ENCODE data around the gene SPACA7. TPM values are rescaled to one million over a fixed set of nuclear protein-coding genes. Genes with fewer than 3 reads are reported as not detected.

SPACA7 gene
- total RNA-seq, 1 experiment from 2014 or later = not detected

GRCh38 chr13:112370311-112370710, 5.8 kb upstream of the SPACA7 start:
- Mint-ChIP-seq H3K4me1 (no peaks in the 10 kb centered on the region), H3K4me3 (no peak overlapping the region), H3K27me3 (ENCODE audit: low read depth) (peaks cover 24% of the 10 kb centered on the region), H3K36me3 (ENCODE audit: insufficient read depth in 1 of 3, low read depth in 3 of 3) (peaks cover 0 to 8% (median 5%) of the 10 kb centered on the region in 3 experiments; a peak in 3 of 7 replicates), H3K27ac (no peak overlapping the region), H3K9me3 (peaks cover 12 to 18% of the 10 kb centered on the region in 2 experiments)
- Histone ChIP-seq H4K20me1 (ENCODE audit: control insufficient read depth, insufficient read depth, insufficient read length) (no peaks in the 10 kb centered on the region), H3K27me3 (ENCODE audit: insufficient read depth, low read length) (no peaks in the 10 kb centered on the region), H3K27ac (ENCODE audit: insufficient read length, low read depth, low read length) (no peak overlapping the region), H3K56ac (ENCODE audit: insufficient read length, low read depth, low read length) (no peak overlapping the region), H2BK12ac (ENCODE audit: insufficient read length, low read depth, low read length) (no peak overlapping the region), H3K9ac (ENCODE audit: extremely low read depth, insufficient read length, low read length) (no peak overlapping the region), H2BK5ac (ENCODE audit: insufficient read length, low read length) (no peak overlapping the region), H3K18ac (ENCODE audit: insufficient read length, low read depth, low read length) (no peak overlapping the region), H4K91ac (ENCODE audit: insufficient read length, low read depth, low read length) (no peak overlapping the region), H3K14ac (ENCODE audit: insufficient read depth, low read length) (no peak overlapping the region), H3K79me1 (ENCODE audit: insufficient read depth, low read depth, low read length, poor library complexity, severe bottlenecking) (no peaks in the 10 kb centered on the region), H3K4me1 (ENCODE audit: insufficient read depth, low read length) (no peaks in the 10 kb centered on the region), H2AK5ac (ENCODE audit: insufficient read length, low read length) (no peak overlapping the region), H3K4ac (ENCODE audit: low read depth, low read length) (no peak overlapping the region), H3T11ph (ENCODE audit: low read length) (no peak overlapping the region), H2AFZ (ENCODE audit: low read length) (no peak overlapping the region), H2BK15ac (ENCODE audit: low read depth, low read length) (no peak overlapping the region), H3K9me3 (ENCODE audit: control insufficient read depth, low read depth, low read length) (no peaks in the 10 kb centered on the region), H3K79me2 (ENCODE audit: insufficient read depth, low read length) (no peaks in the 10 kb centered on the region), H2BK120ac (ENCODE audit: low read depth, low read length, poor library complexity, severe bottlenecking) (no peak overlapping the region), H3K23me2 (ENCODE audit: insufficient read length, low read depth, low read length, poor library complexity, severe bottlenecking) (no peaks in the 10 kb centered on the region), H2BK20ac (ENCODE audit: low read depth, low read length, poor library complexity, severe bottlenecking) (no peak overlapping the region), H4K8ac (replicated peaks; ENCODE audit: insufficient read length, low read depth, low read length) (no peak overlapping the region), H3K23ac (ENCODE audit: insufficient read length, low read depth, low read length) (no peak overlapping the region), H4K5ac (ENCODE audit: insufficient read length, low read depth, low read length) (no peak overlapping the region), H3K4me2 (ENCODE audit: insufficient read depth, insufficient read length, low read length) (no peak overlapping the region)
- WGBS (ENCODE audit: extremely low coverage, insufficient read length, low lambda C conversion rate) = no CpG with 5 or more reads among the region's 3 CpGs
- TF ChIP-seq CTCF (conservative IDR thresholded peaks at IDR 0.05) = no peak
- no peak for DNase-seq
